Ramos (cell line): ENCODE measurements around the gene AGTPBP1.
"Not testable (repeated sequence)": the region's sequence is repeated elsewhere in the genome, so short reads cannot be mapped to it uniquely, and the experiment has no call there.

Experiments used
- in situ Hi-C: fragments of 300-500 bp; cut with MboI; formaldehyde crosslinking; loops from one replicate; pipeline ENCODE4 v1.14.3; 2022; ENCODE audit warnings: low sequenced_read_pairs; ENCODE audit not compliant: unreplicated experiment

Gene AGTPBP1, protein sequence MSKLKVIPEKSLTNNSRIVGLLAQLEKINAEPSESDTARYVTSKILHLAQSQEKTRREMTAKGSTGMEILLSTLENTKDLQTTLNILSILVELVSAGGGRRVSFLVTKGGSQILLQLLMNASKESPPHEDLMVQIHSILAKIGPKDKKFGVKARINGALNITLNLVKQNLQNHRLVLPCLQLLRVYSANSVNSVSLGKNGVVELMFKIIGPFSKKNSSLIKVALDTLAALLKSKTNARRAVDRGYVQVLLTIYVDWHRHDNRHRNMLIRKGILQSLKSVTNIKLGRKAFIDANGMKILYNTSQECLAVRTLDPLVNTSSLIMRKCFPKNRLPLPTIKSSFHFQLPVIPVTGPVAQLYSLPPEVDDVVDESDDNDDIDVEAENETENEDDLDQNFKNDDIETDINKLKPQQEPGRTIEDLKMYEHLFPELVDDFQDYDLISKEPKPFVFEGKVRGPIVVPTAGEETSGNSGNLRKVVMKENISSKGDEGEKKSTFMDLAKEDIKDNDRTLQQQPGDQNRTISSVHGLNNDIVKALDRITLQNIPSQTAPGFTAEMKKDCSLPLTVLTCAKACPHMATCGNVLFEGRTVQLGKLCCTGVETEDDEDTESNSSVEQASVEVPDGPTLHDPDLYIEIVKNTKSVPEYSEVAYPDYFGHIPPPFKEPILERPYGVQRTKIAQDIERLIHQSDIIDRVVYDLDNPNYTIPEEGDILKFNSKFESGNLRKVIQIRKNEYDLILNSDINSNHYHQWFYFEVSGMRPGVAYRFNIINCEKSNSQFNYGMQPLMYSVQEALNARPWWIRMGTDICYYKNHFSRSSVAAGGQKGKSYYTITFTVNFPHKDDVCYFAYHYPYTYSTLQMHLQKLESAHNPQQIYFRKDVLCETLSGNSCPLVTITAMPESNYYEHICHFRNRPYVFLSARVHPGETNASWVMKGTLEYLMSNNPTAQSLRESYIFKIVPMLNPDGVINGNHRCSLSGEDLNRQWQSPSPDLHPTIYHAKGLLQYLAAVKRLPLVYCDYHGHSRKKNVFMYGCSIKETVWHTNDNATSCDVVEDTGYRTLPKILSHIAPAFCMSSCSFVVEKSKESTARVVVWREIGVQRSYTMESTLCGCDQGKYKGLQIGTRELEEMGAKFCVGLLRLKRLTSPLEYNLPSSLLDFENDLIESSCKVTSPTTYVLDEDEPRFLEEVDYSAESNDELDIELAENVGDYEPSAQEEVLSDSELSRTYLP

GRCh38 chr9:85741875-85742596, at the start of gene AGTPBP1:
TSS of gene AGTPBP1 (minus strand) at chr9:85741954. CDS start at chr9:85712533, 29,421 bp downstream.
- in situ Hi-C loops = no loop called here

GRCh38 chr9:85786116-85786515, 44.4 kb upstream of the AGTPBP1 start:
- in situ Hi-C loops = not testable (repeated sequence)

GRCh38 chr9:85773844-85774243, 32.1 kb upstream of the AGTPBP1 start:
- in situ Hi-C loops = not testable (repeated sequence)

DNA sequence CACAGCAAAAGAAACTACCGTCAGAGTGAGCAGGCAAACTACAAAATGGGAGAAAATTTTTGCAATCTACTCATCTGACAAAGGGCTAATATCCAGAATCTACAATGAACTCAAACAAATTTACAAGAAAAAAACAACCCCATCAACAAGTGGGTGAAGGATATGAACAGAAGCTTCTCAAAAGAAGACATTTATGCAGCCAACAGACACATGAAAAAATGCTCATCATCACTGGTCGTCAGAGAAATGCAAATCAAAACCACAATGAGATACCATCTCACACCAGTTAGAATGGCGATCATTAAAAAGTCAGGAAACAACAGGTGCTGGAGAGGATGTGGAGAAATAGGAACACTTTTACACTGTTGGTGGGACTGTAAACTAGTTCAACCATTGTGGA, 20.0 kb upstream of the AGTPBP1 start:
- in situ Hi-C loops = not testable (repeated sequence)

- in situ Hi-C loops = not testable (repeated sequence)
These were observed 16.0 kb upstream of the AGTPBP1 start for GRCh38 chr9:85757716-85758115.

DNA sequence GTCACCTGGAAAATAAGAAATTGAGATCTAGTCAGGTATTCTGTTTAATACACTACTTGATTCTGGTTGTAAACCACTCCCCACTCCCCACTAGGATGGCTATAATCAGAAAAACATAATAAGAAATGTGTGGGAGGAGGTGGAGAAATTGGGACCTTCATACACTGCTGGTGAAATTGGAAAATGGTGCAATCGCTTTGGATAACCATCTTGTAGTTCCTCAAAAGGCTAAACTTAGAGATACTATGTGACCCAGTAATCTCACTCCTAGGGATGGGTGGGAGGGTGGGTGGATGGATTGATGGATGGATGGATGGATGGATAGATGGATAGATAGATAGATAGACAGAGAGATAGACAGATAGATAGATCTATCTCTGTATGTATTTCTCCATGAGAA, 14.5 kb upstream of the AGTPBP1 start:
- in situ Hi-C loops = not testable (repeated sequence)

GRCh38 chr9:85746309-85746708, 4.6 kb upstream of the AGTPBP1 start:
- in situ Hi-C loops = no loop called here

GRCh38 chr9:85745203-85745602, 3.4 kb upstream of the AGTPBP1 start:
- in situ Hi-C loops = no loop called here

- in situ Hi-C loops = no loop called here
These were observed 2.7 kb upstream of the AGTPBP1 start for GRCh38 chr9:85744480-85744879.

DNA sequence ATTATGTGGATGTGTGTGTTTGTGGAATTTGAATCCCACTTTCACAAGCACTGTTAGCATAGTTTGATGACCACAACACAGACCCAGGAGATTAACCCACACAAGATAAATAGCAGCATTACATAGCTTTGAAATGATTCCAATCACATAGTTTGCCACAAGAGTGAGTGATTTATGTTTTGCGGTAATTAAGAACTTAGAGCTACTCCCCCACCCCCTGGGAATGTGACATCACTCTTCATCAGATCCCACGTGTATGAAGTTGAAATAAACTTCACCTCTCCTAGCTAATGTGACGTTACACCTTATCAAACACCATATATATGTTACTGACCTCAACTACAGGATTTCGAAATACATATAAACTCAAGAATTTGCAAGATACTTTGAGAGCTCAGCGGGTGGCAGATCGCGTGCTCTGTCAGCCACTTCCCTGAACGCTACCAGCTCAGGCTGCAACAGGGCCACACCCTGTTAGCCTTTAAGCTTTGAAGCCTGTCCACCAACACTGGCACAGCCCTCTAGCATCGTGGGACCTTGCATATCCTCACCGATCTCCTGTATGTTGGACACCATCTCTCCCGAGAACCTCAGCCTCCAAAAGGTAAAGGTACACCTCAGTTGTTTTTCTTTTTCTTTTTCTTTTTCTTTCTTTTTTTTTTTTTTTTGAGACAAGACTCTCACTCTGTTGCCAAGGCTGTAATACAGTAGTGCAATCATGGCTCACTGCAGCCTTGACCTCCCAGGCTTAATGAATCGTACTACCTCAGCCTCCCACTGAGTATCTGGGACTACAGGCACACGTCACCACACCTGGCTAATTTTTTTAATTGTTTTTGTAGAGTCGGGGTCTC, 1.7 kb upstream of the AGTPBP1 start:
- in situ Hi-C loops = no loop called here

- in situ Hi-C loops = no loop called here
These were observed 813 bp upstream of the AGTPBP1 start for GRCh38 chr9:85742597-85742936.

GRCh38 chr9:85741095-85741874, 469 bp downstream of the AGTPBP1 start:
- in situ Hi-C loops = no loop called here

GRCh38 chr9:85740787-85741094, 1.0 kb downstream of the AGTPBP1 start:
- in situ Hi-C loops = no loop called here

- in situ Hi-C loops = no loop called here
These were observed 3.2 kb downstream of the AGTPBP1 start for GRCh38 chr9:85738509-85738908.

GRCh38 chr9:85737671-85738070, 4.1 kb downstream of the AGTPBP1 start:
- in situ Hi-C loops = no loop called here

GRCh38 chr9:85730916-85731630, 10.7 kb downstream of the AGTPBP1 start:
- in situ Hi-C loops = no loop called here

- in situ Hi-C loops = no loop called here
These were observed 11.9 kb downstream of the AGTPBP1 start for GRCh38 chr9:85729882-85730281.

DNA sequence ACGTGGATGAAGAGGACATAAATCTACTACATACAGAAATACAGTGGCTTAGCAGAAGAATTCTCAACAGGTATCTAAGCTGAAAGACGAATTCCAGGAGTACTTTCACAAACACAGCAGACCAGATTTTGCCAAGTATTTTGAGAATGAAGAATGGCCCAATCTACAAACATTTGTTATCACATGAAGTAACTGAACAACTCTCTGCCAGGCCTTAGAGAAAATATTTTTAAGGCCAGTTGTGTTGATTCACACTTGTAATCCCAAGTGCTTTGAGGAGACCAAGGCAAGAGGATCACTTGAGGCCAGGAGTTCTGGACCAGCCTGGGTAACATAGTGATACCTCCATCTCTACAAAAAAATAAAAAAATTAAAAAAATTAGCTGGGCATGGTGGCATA, 14.3 kb downstream of the AGTPBP1 start:
- in situ Hi-C loops = no loop called here
